HL-60 (cell line): ENCODE data around the gene COBL.

Experiments
- CTCF ChIP-seq: IDR thresholded peaks from one replicate; pipeline ENCODE4 v1.5.1; 2011; ENCODE audit warnings: low read length, control low read depth, inconsistent platforms; ENCODE audit not compliant: insufficient read depth
- REST ChIP-seq: IDR thresholded peaks from 2 replicates; pipeline ENCODE4 v1.6.1; 2012; ENCODE audit warnings: low read depth; ENCODE audit not compliant: insufficient replicate concordance

GRCh38 chr7:51276091-51276605 lies 40.5 kb downstream of the COBL start:
- TF ChIP-seq CTCF = no peak
- TF ChIP-seq REST = no peak
